HG03066 (cell line): Measurements from ENCODE around the gene SVIL.
"Not testable (repeated sequence)": the region's sequence is repeated elsewhere in the genome, so short reads cannot be mapped to it uniquely, and the experiment has no call there.

Source experiments
- ATAC-seq: cut with Tn5 transposase; IDR thresholded peaks from one replicate; pipeline ENCODE4 v1.9.1; 2021; ENCODE audit warnings: low read depth; ENCODE audit not compliant: unreplicated experiment

SVIL gene

DNA sequence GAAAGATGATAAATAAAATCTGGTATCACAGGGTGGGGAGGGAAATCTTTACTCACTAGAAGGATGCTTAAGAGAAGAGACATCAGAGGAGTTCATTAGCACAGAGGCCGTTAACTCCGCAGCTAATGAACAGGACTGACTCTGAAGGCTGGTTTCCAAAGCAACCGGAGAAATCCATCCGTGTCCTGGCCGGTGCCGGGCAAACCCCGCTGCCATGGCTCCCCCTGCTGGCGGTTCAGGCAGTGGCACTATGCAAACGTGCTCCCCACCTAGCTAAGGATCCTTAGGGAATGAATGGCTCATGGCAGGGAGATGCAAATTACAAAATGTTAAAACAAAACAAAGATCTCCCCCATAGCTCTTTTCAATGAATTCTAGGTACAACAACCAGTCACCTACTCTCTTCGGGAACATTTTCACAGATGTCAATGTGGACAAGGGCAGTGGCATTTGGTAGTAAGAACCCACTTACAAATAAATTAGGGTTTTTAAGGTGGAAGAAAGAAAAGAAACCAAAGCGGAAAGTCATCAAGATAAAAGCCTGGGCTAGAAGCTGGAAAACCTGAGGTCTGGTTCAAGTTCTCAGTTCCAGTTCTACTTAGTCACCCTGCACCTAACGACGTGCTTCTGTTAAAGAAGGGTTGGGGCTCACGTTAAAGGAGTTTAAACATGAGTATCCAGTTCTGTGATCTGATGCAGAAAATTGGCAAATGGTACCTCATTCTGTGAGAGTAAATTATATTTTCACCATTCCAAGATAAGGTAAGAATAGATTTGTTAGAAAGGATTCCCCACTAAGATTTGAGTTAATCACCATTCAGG is 138.2 kb downstream of the SVIL start:
- ATAC-seq, result no peak

DNA sequence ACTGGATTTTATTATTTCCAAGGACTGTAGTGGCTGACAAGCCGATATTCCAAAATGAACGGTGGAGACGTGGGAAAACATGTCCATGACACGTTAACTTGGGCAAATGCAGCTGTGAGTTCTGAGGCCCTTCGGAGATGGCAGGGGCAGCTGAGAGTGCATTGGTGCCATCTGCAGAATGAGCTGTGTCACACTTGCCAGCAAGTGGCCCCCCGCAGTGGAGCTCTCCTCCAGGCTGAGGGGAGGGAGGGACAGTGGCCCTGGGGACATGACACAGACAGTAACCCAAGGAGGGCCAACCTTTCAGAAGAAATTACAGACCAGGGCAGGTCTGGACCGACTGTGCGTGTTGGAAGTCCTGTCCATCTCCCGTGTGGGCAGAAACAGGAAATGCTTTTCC is 139.4 kb downstream of the SVIL start:
- ATAC-seq, result no peak

- no peak for ATAC-seq
Observed at GRCh38 chr10:29493697-29494096, 141.1 kb downstream of the SVIL start.

DNA sequence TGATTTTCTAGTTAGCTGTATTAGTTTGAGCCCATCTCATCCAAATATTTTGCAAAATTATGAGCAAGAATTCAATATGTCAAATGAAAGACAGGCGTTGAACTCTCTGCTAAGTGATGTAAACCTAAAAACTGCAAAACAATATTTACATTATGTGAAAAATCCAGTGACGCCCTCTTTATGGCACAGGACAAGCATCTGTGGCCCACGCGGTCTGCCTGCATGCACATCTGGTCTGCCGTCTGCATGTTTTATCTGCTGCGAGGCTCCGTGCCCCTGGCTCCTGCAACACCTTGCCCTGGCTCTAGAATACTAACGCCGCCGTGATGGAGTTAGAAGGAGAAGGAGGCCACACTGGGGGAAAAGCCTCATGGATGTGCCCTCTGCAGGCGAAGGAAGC is 142.0 kb downstream of the SVIL start:
- no peak for ATAC-seq

DNA sequence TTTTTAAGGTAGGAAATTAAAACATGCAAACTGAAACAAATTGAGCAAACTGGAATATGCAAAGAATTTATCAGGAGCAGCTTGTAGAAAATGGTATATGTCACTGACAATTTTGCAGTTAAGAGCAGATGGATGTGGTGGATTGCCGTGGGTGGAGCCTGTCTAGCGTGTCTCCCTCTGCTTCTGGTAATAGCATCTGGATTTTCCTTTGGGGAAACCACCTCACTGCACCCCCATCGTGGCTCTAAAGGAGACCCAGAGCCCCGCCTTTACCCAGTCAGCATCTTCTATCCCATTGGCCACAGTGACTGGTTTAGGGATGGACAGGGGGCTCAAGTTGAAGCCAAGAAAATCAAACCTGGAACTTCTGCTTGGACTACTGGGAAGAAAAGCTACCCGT is 142.9 kb downstream of the SVIL start:
- no peak for ATAC-seq

GRCh38 chr10:29490781-29491280 is 143.9 kb downstream of the SVIL start:
- ATAC-seq, result not testable (repeated sequence)

- ATAC-seq, result not testable (repeated sequence)
Observed at GRCh38 chr10:29488471-29488870, 146.3 kb downstream of the SVIL start.

DNA sequence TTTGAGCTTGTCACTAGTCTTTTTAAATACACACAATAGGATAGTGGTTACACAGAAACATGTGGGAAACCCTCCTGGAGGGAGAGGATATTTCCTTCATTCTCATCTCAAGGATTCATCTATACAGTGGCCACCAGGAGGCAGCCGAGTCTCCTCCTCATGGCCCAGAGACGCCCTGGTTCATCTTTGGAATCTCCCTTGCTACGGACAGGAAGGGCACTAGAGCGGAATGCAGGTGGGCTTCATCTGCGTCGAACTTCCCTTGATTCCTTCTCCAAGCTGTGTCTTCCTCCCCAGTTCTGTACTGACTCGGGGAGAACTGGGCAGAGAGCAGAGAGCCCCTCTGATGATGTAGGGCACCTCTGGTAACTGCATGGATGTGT is 146.9 kb downstream of the SVIL start:
- not testable (repeated sequence) for ATAC-seq

GRCh38 chr10:29487032-29487883 is 147.5 kb downstream of the SVIL start:
- ATAC-seq, result not testable (repeated sequence)

GRCh38 chr10:29486433-29486832 is 148.3 kb downstream of the SVIL start:
- no peak for ATAC-seq

DNA sequence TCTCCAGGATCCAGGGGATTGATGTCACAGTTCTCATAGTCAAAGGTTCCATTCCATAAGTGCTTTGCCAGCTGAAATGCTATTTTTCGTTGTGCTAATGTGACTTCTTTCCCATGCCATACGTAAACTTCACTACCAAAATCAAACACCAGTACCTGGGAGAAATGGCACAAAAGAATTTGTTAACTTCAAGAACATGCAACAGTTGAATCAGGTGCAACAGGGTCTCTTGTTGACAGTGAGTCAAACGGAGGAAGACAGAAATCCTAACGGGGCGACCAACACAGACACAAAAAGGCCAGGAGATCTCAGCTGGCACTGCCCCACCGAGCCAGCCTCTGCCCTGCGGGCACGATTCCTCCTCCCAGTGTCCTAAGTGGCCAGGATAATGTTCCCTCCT is 150.1 kb downstream of the SVIL start:
- not testable (repeated sequence) for ATAC-seq

GRCh38 chr10:29482591-29483431 is 152.0 kb downstream of the SVIL start:
- no peak for ATAC-seq

GRCh38 chr10:29481906-29482440 is 152.8 kb downstream of the SVIL start:
- no peak for ATAC-seq

GRCh38 chr10:29479981-29480954 is 154.5 kb downstream of the SVIL start:
- ATAC-seq, result no peak

DNA sequence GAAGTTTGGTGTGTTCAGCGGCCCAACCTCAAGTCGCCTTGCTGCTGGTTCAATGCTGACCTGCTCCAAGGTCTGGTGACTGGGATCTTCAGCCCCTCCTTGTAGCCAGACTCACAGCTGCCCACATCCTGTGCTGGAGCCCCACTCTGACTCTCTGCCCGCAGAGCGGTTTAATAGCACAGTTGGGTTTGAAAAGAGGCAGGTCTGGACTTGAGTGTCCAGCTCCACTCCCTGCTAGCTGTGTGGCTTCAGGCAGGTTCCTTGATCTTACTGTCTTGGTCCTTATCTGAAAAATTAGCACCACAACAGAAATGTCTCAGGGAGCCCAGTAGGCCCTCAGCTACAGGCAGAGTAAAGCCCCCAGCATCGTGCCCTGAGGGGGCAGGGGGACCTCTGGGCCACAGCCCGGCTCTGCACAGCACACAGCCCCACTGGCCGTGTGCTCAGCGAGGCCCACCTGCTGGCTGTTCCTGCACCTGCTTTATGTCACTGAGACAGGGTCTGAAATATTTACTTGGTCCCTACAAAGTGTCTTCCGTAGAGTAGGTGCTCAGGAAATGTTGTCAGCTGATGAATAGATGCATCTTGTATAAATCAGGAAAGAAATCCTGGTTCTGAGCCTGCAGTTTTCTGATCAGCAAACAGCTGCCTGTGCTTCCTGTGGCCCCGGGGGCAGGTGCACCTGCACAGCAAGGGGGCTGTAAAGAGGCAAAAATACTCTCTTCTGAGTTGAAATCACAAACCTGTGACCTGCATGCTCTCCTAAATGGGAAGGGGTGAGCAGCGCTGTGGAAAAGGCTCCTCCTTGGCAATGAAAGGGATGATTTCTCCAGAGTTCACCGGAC is 155.5 kb downstream of the SVIL start:
- no peak for ATAC-seq

DNA sequence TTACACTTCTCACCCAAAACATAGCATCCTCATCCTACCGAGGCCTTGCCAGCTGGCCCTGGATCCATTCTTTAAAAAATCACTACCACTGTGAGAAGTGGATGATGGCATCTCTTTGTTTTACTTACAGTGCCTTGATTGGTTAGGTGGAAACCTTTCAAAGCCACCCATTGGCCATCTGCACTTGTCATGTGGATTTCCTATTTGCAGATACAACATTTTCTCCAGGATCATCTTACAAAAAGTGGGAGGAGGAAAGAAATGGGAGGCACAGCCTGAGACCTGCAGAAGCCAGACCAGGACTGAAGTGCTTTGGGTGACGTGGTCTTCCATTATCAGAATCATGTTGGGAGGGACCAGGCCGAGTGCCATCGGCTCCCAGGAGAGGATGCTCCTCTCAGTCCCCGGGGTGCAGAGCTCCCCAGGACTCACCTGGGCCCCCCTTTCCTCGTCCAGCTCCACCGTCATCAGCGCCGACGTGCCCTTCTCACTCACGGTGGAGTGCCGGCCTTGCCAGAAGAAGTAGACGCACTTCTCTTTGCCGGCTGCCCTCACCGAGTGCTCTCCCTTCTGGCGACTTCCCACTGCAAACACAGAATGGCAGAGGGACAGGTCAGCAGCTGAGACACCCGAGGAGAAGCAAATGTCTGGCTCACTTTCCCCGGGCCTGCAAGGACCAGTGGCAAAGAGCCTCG is 161.2 kb downstream of the SVIL start:
- ATAC-seq, result no peak

DNA sequence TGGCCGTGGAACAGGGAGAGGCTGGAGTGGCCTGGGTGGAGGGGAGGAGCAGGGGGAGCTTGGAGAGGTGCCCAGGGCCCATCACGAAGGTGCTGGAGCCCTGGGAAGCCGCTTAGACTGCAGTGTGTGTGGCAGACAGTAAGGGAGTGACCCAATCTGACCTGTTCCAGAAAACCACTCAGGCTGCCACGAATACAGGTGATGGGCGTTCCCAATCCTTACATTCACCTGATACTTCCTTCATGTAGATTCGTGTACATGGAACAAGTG is 161.7 kb downstream of the SVIL start:
- ATAC-seq, result no peak
